Skeletal muscle satellite cell (primary cell): Measurements from ENCODE around the gene KRTAP5-3.

Experiments used
- H3K27me3 ChIP-seq: 2 replicates; pipeline ENCODE4 v1.7.0; 2013; ENCODE audit warnings: low read length; ENCODE audit not compliant: control insufficient read depth, insufficient read depth
- H3K36me3 ChIP-seq: 2 replicates; pipeline ENCODE4 v1.7.0; 2013; ENCODE audit warnings: mild to moderate bottlenecking, control low read depth, low read length; ENCODE audit not compliant: insufficient read depth
- H3K4me1 ChIP-seq: 2 replicates; pipeline ENCODE4 v1.7.0; 2013; ENCODE audit warnings: low read length; ENCODE audit not compliant: control insufficient read depth, insufficient read depth
- H3K4me2 ChIP-seq: 2 replicates; pipeline ENCODE4 v1.7.0; 2013; ENCODE audit warnings: mild to moderate bottlenecking, low read length
- H3K4me3 ChIP-seq: 2 replicates; pipeline ENCODE4 v1.7.0; 2013; ENCODE audit warnings: low read length
- H3K9ac ChIP-seq: 2 replicates; pipeline ENCODE4 v1.7.0; 2013; ENCODE audit warnings: mild to moderate bottlenecking, low read depth, low read length, moderate library complexity
- H3K9me3 ChIP-seq: replicated peaks from 2 replicates; pipeline ENCODE4 v1.7.0; 2013; ENCODE audit warnings: mild to moderate bottlenecking, control low read depth, low read length

Gene KRTAP5-3

GRCh38 chr11:1560002-1560648, 48.1 kb downstream of the KRTAP5-3 start:
- no peaks in the 10 kb centered on the region for H3K9me3 ChIP-seq
- no peaks in the 10 kb centered on the region for H3K27me3 ChIP-seq
- H3K4me1 ChIP-seq = peaks cover 26% of the 10 kb centered on the region
- no peak overlapping the region for H3K9ac ChIP-seq
- no peaks in the 10 kb centered on the region for H3K36me3 ChIP-seq
- H3K4me3 ChIP-seq = no peak overlapping the region
- H3K4me2 ChIP-seq = peak overlapping the region; percentile 48

DNA sequence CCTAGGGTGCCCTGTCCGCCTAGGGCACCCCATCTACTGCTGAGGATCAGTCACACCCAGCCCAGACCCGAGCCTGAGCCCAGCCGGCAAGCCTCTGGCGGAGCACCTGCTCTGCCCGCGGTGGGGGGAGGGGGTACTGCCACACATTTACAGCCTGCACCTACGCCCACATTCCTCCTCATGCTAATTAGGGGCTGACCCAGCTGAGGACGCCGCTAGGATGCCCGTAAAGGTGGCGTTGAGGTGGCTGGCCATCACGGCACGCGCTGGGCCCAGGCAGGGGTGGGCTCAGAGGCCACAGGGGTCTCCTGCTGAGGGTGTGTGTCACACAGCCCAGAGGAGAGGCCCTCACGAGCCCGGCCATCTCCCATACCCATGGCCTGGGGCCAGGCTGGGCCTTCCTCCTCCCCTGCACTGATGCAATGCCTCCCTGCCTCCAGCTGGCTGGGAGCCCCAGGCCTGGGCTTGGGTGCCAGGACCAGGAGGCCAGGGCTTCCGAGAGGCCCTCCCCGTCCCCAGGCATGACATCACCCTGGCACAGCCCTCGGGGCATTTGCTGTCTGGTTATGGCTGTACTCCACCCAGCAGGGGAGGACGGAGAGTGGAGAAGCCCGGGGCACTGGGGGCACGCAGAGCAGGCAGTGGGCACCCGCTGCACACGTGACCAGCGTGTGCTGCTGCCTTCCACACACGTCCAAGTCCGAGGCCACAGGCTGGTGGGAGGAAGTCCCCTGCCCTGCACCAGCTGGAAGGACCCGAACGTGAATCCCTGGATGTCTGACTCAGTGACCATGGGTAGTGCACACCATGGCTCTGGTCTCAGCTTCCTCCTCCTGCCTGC, 48.9 kb downstream of the KRTAP5-3 start:
- H3K4me3 ChIP-seq = no peak overlapping the region
- no peaks in the 10 kb centered on the region for H3K36me3 ChIP-seq
- no peaks in the 10 kb centered on the region for H3K9me3 ChIP-seq
- peaks cover 22% of the 10 kb centered on the region for H3K4me1 ChIP-seq
- no peaks in the 10 kb centered on the region for H3K27me3 ChIP-seq
- H3K9ac ChIP-seq = peak overlapping the region; percentile 11
- peak overlapping the region; percentile 48 for H3K4me2 ChIP-seq

GRCh38 chr11:1558775-1559110, 49.5 kb downstream of the KRTAP5-3 start:
- peaks cover 19% of the 10 kb centered on the region for H3K4me1 ChIP-seq
- no peaks in the 10 kb centered on the region for H3K27me3 ChIP-seq
- H3K4me2 ChIP-seq = peak overlapping the region; percentile 48
- H3K4me3 ChIP-seq = peak overlapping the region; percentile 15
- no peaks in the 10 kb centered on the region for H3K9me3 ChIP-seq
- H3K9ac ChIP-seq = peak overlapping the region; percentile 11
- no peaks in the 10 kb centered on the region for H3K36me3 ChIP-seq

GRCh38 chr11:1557904-1558774, 50.1 kb downstream of the KRTAP5-3 start:
- Histone ChIP-seq H3K4me1 (peaks cover 19% of the 10 kb centered on the region), H3K27me3 (no peaks in the 10 kb centered on the region), H3K36me3 (no peaks in the 10 kb centered on the region), H3K9me3 (no peaks in the 10 kb centered on the region), H3K9ac (peak overlapping the region; percentile 58), H3K4me3 (peak overlapping the region; percentile 15), H3K4me2 (peak overlapping the region; percentile 63)
